Measurements from ENCODE around the gene SOWAHD. TPM values are rescaled to one million over a fixed set of nuclear protein-coding genes. Genes with fewer than 3 reads are reported as not detected.
"Not testable (repeated sequence)": the region's sequence is repeated elsewhere in the genome, so short reads cannot be mapped to it uniquely, and the experiment has no call there.

SOWAHD gene
- total RNA-seq, 6 donors from 2014 or later = 3.2 to 11.6 (median 4.1) TPM

DNA sequence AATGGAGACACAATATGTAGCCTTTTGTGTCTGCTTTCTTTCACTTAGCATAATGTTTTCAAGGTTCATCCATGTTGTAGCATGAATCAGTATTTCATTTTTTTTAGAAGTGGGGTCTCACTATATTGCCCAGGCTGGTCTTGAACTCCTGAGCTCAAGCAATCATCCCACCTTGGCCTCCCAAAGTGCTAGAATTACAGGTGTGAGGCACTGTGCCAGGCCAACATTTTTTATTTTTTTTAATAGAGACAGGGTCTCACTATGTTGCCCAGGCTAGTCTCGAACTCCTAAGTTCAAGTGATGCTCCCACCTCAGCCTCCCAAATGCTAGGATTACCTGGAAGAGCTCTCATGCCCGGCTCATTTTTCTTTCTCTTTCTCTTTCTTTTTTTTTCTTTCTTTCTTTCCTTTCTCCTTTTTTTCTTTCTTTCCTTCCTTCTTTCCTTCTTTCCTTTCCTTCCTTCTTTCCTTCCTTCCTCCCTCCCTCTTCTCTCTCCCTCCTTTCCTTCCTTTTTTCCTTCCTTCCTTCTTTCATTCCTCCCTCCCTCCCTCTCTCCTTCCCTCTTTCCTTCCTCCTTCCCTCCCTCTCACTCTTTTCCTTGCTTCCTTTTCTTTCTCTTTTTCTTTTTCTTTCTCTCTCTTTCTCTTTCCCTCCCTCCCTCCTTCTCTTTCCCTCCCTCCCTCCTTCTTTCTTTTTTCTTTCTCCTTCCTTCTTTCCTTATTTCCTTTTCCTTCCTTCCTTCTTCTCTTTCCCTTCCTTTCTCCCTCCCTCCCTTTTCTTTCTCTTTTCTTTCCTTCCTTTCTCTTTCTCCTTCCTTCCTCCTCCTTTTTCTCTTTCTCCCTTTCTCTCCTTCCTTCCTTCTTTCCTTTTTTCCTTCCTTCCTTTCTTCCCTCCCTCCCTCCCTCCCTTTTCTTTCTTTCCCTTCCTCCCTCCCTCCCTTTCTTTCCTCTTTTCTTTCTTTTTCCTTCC lies 43.1 kb downstream of the SOWAHD start:
- Histone ChIP-seq H3K27me3 (no peaks in the 10 kb centered on the region), H3K4me1 (no peaks in the 10 kb centered on the region), H3K4me3 (no peak overlapping the region), H3K36me3 (no peaks in the 10 kb centered on the region), H3K27ac (no peak overlapping the region), H3K9me3 (no peaks in the 10 kb centered on the region)
- 90 to 96% methylated on average over 2 of the region's 2 CpGs for WGBS, 2 donors
- ATAC-seq (ENCODE audit: low FRiP score in 2 of 2) (no peak), DNase-seq (no peak)
- TF ChIP-seq POLR2AphosphoS5 (IDR thresholded peaks at IDR 0.05) (no peak), POLR2A (IDR thresholded peaks at IDR 0.05) (no peak), EP300 (IDR thresholded peaks at IDR 0.05) (no peak)
- TF ChIP-seq, protein P1, sequence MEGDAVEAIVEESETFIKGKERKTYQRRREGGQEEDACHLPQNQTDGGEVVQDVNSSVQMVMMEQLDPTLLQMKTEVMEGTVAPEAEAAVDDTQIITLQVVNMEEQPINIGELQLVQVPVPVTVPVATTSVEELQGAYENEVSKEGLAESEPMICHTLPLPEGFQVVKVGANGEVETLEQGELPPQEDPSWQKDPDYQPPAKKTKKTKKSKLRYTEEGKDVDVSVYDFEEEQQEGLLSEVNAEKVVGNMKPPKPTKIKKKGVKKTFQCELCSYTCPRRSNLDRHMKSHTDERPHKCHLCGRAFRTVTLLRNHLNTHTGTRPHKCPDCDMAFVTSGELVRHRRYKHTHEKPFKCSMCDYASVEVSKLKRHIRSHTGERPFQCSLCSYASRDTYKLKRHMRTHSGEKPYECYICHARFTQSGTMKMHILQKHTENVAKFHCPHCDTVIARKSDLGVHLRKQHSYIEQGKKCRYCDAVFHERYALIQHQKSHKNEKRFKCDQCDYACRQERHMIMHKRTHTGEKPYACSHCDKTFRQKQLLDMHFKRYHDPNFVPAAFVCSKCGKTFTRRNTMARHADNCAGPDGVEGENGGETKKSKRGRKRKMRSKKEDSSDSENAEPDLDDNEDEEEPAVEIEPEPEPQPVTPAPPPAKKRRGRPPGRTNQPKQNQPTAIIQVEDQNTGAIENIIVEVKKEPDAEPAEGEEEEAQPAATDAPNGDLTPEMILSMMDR (IDR thresholded peaks at IDR 0.05) = no peak

DNA sequence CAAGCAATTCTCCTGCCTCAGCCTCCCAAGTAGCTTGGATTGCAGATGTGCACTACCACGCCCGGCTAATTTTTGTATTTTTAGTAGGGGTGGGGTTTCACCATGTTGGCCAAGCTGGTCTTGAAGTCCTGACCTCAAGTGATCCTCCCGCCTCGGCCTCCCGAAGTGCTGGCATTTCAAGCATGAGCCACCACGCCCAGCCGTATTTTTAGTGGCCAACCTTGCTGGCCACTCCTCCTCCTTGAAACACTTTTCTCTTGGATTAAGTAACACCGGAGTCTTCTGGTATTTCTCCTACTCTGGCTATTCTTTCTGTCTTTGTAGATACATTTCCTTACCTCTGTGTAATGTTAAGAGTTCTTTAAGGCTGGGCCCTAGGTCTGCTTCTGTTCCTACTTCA lies 44.2 kb downstream of the SOWAHD start:
- TF ChIP-seq POLR2AphosphoS5 (IDR thresholded peaks at IDR 0.05) (no peak), EP300 (IDR thresholded peaks at IDR 0.05) (no peak), POLR2A (IDR thresholded peaks at IDR 0.05) (no peak)
- TF ChIP-seq, protein P1 (IDR thresholded peaks at IDR 0.05) = no peak
- DNase-seq (no peak), ATAC-seq (ENCODE audit: low FRiP score in 2 of 2) (no peak)
- H3K36me3 ChIP-seq = no peaks in the 10 kb centered on the region
- no peaks in the 10 kb centered on the region for H3K4me1 ChIP-seq
- H3K27me3 ChIP-seq = no peaks in the 10 kb centered on the region
- H3K9me3 ChIP-seq = no peaks in the 10 kb centered on the region
- 88 to 95% methylated on average over 4 to 8 of the region's 8 CpGs for WGBS, 2 donors
- H3K4me3 ChIP-seq = no peak overlapping the region
- H3K27ac ChIP-seq = no peak overlapping the region

DNA sequence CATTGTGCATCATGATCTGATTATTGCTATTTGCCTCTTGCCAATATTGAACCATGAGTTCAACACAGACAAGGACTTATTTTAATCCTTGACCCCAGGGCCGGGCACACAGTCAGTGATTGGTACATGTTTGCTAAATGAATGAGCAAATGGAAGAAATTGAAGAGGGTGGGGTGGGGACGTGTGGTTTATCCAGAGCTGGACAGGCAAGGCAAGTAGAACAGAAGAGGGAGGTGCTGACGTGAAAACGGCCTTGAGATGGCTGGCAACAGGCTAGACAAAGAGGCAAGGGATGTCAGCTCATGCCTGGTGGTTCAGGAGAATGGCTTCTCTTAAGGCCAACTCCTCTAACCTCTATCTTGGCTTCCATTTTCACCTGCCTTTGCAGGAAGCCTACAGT lies 50.1 kb downstream of the SOWAHD start:
- H3K4me3 ChIP-seq; DNase-seq; ATAC-seq (ENCODE audit: low FRiP score in 2 of 2); H3K36me3 ChIP-seq; H3K9me3 ChIP-seq; H3K27ac ChIP-seq; H3K27me3 ChIP-seq; H3K4me1 ChIP-seq: not testable (repeated sequence)
- WGBS, 2 donors = 67% methylated on average over 2 of the region's 4 CpGs; no CpG with 5 or more reads in 1 of the 2 donors

DNA sequence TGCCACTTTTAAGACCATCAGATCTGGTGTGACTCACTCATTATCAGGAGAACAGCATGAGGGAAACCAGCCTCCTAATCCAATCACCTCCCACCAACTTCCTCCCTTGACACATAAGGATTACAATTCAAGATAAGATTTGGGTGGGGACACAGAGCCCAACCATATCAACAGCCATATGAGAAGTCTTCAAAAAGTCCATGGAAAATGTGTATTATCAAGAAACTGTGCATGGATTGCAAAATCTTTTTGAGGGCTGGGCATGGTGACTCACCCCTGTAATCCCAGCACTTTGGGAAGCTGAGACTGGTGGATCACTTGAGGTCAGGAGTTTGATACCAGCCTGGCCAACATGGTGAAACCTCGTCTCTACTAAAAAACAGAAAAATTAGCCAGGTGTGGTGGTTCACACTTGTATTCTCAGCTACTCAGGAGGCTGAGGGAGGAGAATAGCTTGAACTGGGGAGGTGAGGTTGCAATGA lies 50.8 kb downstream of the SOWAHD start:
- no peaks in the 10 kb centered on the region for H3K4me1 ChIP-seq
- H3K27me3 ChIP-seq = no peaks in the 10 kb centered on the region
- TF ChIP-seq EP300 (IDR thresholded peaks at IDR 0.05) (no peak), POLR2A (IDR thresholded peaks at IDR 0.05) (no peak), POLR2AphosphoS5 (IDR thresholded peaks at IDR 0.05) (no peak)
- TF ChIP-seq, protein P1 (IDR thresholded peaks at IDR 0.05) = no peak
- DNase-seq (no peak), ATAC-seq (ENCODE audit: low FRiP score in 2 of 2) (no peak)
- H3K27ac ChIP-seq = no peak overlapping the region
- H3K4me3 ChIP-seq = no peak overlapping the region
- H3K9me3 ChIP-seq = no peaks in the 10 kb centered on the region
- 50 to 86% methylated on average over 1 of the region's 1 CpG for WGBS, 2 donors
- no peaks in the 10 kb centered on the region for H3K36me3 ChIP-seq

Small RNAs within 50 kb of the gene (small RNA-seq; reads per million reads assigned to genes)
- gene SNORA69 = 0 reads per million in 4 donors

Other genes with a start within 250 kb of the SOWAHD start
- gene STEEP1, start 193.2 kb upstream of the SOWAHD start, total RNA-seq = 10 to 100 TPM; 22.1 to 55.5 (median 26.8) TPM
- gene UBE2A, start 184.0 kb upstream of the SOWAHD start, total RNA-seq = 10 to 100 TPM; 15.0 to 48.6 (median 40.8) TPM
- 10 to 100 TPM in 1 of 6 donors, 1 to 10 TPM in 5; 3.9 to 10.5 (median 7.0) TPM for gene NKRF, start 152.2 kb upstream of the SOWAHD start, total RNA-seq
- 10 to 100 TPM; 12.3 to 27.2 (median 21.4) TPM for gene SEPTIN6, start 65.4 kb upstream of the SOWAHD start, total RNA-seq
- 1,000 to 10,000 TPM in 4 of 6 donors, 100 to 1,000 TPM in 2; 332 to 2,261 (median 1,214) TPM for gene RPL39, start 33.0 kb downstream of the SOWAHD start, total RNA-seq
- gene UPF3B, start 94.4 kb downstream of the SOWAHD start, total RNA-seq = 10 to 100 TPM in 2 of 6 donors, 1 to 10 TPM in 4; 3.5 to 14.7 (median 7.4) TPM
- 10 to 100 TPM in 5 of 6 donors, 1 to 10 TPM in 1; 3.1 to 15.2 (median 13.3) TPM for gene RNF113A, start 113.1 kb downstream of the SOWAHD start, total RNA-seq
- 10 to 100 TPM; 32.5 to 76.7 (median 47.5) TPM for gene NDUFA1, start 113.2 kb downstream of the SOWAHD start, total RNA-seq
- 10 to 100 TPM in 2 of 6 donors, 1 to 10 TPM in 2, under 1 TPM in 1, not detected in 1; 0.31 to 13.5 (median 3.0) TPM for gene AKAP14, start 137.3 kb downstream of the SOWAHD start, total RNA-seq
- 10 to 100 TPM in 1 of 6 donors, 1 to 10 TPM in 5; 5.8 to 14.7 (median 7.7) TPM for gene NKAP, start 185.2 kb downstream of the SOWAHD start, total RNA-seq